Bronchial epithelial cell (primary cell): ENCODE measurements around the gene JAKMIP1. TPM values are rescaled to one million over a fixed set of nuclear protein-coding genes. Genes with fewer than 3 reads are reported as not detected.

Source experiments
- DNase-seq: peaks from one replicate; pipeline ENCODE4 v3.0.0-alpha.2; 2010; ENCODE audit warnings: low read depth
- FAIRE-seq: peaks from 2 replicates; lab custom pipeline; 2011; peaks lifted over from hg19 to GRCh38; lab: Jason Lieb, UNC
- H3K27me3 ChIP-seq: 2 replicates; pipeline ENCODE4 v1.5.1; 2011; ENCODE audit warnings: low read length; ENCODE audit not compliant: control insufficient read depth, insufficient read depth
- H3K36me3 ChIP-seq: 2 replicates; pipeline ENCODE4 v1.5.1; 2011; ENCODE audit warnings: low read length; ENCODE audit not compliant: control insufficient read depth, insufficient read depth
- H3K4me3 ChIP-seq: 2 replicates; pipeline ENCODE4 v1.5.1; 2011; ENCODE audit warnings: mild to moderate bottlenecking, low read depth, low read length, control low read depth
- total RNA-seq: library from RNA; depleted of rRNA; stranded (reverse); fragments of >200 nt; gene quantifications from 2 replicates; pipeline ENCODE4 v1.2.1, GENCODE V29; 2014
- TF ChIP-seq, protein P1 (sequence below): IDR thresholded peaks from 2 replicates; pipeline ENCODE4 v1.5.1; 2011; ENCODE audit warnings: mild to moderate bottlenecking, moderate library complexity, low read length, control low read depth, inconsistent platforms; ENCODE audit not compliant: insufficient read depth, severe bottlenecking

The JAKMIP1 gene
- total RNA-seq, 1 donor from 2014 or later: not detected

DNA sequence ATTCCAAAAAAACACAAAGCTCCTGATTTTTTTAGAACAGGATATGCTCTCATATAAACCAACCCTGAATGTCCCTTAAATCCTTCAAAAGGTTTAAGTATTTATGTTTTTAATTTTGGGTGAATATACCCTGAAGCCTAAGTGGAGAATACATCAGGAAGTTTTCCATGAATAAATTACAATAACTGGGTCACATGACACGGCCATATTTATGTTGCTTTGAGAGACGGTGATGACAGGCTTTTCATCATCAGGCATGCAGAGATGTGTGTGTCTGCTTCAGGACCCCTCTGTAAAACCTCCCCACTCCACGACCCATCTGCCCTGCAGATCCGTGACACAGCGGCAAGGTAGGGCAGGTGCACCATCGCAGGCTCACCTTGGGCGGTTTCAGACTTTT, 121.8 kb downstream of the JAKMIP1 start:
- Histone ChIP-seq H3K4me3 (no peak overlapping the region), H3K36me3 (no peaks in the 10 kb centered on the region), H3K27me3 (no peaks in the 10 kb centered on the region)
- TF ChIP-seq, protein P1, sequence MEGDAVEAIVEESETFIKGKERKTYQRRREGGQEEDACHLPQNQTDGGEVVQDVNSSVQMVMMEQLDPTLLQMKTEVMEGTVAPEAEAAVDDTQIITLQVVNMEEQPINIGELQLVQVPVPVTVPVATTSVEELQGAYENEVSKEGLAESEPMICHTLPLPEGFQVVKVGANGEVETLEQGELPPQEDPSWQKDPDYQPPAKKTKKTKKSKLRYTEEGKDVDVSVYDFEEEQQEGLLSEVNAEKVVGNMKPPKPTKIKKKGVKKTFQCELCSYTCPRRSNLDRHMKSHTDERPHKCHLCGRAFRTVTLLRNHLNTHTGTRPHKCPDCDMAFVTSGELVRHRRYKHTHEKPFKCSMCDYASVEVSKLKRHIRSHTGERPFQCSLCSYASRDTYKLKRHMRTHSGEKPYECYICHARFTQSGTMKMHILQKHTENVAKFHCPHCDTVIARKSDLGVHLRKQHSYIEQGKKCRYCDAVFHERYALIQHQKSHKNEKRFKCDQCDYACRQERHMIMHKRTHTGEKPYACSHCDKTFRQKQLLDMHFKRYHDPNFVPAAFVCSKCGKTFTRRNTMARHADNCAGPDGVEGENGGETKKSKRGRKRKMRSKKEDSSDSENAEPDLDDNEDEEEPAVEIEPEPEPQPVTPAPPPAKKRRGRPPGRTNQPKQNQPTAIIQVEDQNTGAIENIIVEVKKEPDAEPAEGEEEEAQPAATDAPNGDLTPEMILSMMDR: no peak
- DNase-seq: no peak
- FAIRE-seq: no peak

DNA sequence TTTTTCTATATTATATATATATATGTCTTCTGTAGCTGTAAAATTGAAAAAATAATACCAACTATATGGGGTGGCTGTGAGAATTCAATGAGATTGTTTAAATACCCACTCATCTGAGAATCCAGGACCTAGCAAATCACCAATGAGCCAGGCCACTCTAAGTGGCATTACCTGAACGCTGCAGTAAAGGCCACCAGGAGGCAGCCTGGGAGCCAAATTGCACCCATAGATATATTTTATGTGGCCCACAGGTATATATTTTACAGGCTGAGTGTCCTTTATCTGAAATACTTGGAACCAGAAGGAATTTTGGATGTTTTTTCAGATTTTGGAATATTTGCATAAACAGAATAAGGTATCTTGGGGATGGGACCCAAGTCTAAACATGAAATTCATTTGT, 124.0 kb downstream of the JAKMIP1 start:
- Histone ChIP-seq H3K36me3 (no peaks in the 10 kb centered on the region), H3K4me3 (no peak overlapping the region), H3K27me3 (no peaks in the 10 kb centered on the region)
- no peak for DNase-seq
- TF ChIP-seq, protein P1: no peak
- FAIRE-seq: no peak

DNA sequence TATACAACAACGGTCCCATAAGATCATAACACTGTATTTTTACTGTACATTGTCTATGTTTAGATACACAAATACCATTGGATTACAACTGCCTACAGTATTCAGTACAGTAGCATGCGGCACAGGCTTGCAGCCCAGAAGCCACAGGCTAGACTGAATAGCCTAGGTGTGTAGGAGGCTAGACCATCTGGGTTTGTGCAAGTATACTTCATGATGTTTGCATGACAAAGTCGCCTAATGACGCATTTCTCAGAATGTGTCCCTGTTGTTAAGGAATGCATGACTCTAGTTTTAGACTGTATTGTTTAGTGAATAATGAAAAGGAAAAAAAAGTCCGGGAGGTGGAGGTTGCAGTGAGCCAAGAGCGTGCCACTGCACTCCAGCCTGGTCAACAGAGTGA, 125.6 kb downstream of the JAKMIP1 start:
- Histone ChIP-seq H3K36me3 (no peaks in the 10 kb centered on the region), H3K4me3 (no peak overlapping the region), H3K27me3 (no peaks in the 10 kb centered on the region)
- FAIRE-seq (no peak), DNase-seq (no peak)
- TF ChIP-seq, protein P1: no peak

DNA sequence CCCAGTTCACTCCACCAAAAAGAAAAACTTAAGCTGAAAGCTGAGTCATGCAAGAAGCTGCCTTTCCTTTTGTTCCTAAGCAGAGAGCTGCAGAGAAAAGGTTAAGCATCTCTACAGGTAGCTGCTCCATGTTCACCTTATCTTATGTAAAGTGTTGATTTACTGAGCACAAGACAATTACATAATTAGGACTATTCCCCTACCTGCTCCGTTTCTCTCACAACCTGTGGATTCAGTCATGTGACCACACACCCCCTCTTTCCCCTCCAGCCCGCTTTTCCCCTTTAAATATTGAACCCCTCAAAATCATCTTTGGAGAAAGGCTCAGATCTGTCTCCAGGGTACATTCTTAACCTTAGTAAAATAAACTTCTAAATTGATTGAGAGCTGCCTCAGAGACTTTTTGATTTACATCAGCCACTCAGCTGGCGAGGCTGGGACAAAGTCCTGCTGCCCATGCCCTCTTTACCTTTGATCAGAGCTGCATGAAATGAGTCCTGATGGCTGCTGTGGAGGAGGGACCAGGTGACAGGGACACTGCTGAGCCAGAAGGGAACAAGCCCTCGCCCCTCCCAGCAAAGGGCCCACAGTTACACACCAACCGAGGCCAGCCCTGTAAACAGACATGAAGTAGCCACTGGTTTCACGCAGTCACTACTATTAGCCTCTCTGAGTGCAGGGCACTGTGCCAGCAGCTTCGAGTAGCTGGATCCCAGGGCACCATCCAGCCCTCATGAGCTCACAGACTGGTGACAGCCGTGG, 128.2 kb downstream of the JAKMIP1 start:
- TF ChIP-seq, protein P1: no peak
- no peak overlapping the region for H3K4me3 ChIP-seq
- FAIRE-seq (no peak), DNase-seq (no peak)
- no peaks in the 10 kb centered on the region for H3K27me3 ChIP-seq
- no peaks in the 10 kb centered on the region for H3K36me3 ChIP-seq

DNA sequence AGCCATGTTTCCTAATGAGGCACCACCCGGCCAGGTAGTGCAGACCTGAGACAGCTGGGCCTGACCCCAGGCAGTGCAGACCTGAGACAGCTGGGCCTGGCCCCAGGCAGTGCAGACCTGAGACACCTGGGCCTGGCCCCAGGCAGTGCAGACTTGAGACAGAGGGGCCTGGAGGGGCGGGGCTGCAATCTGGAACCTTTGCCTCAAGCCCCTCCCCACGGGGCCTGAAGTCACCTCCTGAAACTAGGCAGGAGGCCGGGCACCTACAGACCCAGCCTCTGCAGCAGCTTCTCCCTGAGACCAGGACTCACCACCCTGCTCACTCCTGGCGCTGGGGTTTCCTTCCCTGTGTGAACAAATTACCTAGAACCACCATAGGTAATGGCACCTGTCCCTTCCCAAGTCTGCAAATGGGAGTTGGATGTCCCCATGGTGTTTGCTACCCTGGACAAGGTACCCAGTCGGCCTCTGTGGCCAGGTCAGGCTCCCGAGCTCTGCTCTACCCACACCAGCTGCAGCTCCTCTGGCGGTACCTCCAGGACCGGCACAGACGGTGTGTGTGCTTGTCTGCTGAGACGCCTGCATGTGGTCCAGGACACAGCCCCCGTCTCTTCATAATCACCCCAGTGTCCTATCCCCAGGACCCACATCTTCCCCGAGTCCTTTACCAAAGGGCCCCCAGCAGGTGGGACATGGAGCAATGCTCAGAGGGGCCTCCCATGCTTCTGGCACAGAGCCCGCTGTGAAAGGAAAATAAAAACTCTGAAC, 129.0 kb downstream of the JAKMIP1 start:
- no peak for FAIRE-seq
- no peak for DNase-seq
- no peaks in the 10 kb centered on the region for H3K27me3 ChIP-seq
- no peak overlapping the region for H3K4me3 ChIP-seq
- TF ChIP-seq, protein P1: no peak
- H3K36me3 ChIP-seq: no peaks in the 10 kb centered on the region
